ENCODE data around the gene CAPN1.

The CAPN1 gene

GRCh38 chr11:65204143-65204542 is 22.4 kb downstream of the CAPN1 start:
- DNase-seq (ENCODE audit: low read depth) = no peak

- peak; percentile 49 for DNase-seq (ENCODE audit: low read depth)
Observed at GRCh38 chr11:65204646-65205601, 23.2 kb downstream of the CAPN1 start.

- no peak for DNase-seq (ENCODE audit: low read depth)
Observed at GRCh38 chr11:65205602-65205967, 23.9 kb downstream of the CAPN1 start.

DNA sequence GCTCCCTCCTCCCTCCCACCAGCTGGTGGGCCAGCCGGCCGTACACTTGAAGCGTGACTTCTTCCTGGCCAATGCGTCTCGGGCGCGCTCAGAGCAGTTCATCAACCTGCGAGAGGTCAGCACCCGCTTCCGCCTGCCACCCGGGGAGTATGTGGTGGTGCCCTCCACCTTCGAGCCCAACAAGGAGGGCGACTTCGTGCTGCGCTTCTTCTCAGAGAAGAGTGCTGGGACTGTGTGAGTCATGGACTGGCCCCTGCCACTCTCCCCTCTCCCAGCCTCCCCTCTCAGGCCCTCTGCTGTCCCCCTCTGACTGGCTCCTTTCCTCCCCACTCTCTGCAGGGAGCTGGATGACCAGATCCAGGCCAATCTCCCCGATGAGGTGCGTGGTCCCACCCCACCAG is 24.7 kb downstream of the CAPN1 start:
- no peak for DNase-seq (ENCODE audit: low read depth)

GRCh38 chr11:65206901-65207300 is 25.2 kb downstream of the CAPN1 start:
- DNase-seq (ENCODE audit: low read depth) = no peak

GRCh38 chr11:65207918-65208784 is 26.4 kb downstream of the CAPN1 start:
- DNase-seq (ENCODE audit: low read depth) = no peak

GRCh38 chr11:65208785-65209710 is 27.3 kb downstream of the CAPN1 start:
- no peak for DNase-seq (ENCODE audit: low read depth)

DNA sequence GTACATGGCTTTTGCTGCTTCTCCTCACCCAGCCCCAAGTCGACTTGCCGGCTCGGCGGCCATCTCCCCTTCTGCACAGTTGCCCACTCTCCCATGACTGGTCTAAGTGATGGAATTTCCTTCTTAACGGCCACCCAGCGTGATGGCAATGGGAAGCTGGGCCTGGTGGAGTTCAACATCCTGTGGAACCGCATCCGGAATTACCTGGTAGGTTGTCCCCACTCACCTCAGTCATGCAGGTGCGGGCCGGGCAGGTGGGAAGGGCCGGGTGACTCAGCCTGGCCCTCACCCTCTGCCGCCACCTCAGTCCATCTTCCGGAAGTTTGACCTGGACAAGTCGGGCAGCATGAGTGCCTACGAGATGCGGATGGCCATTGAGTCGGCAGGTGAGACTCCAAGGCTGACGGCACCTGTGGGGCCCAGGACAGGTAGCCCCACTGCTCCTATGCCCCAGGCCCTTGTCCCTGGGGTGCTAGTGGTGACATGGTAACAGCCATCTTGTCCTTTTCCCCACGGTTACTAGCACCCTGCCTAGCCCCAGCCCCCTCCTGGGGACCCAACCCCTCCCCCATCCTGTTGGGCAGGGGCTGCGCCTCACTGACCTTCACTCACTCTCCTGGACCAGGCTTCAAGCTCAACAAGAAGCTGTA is 28.1 kb downstream of the CAPN1 start:
- DNase-seq (ENCODE audit: low read depth) = no peak

DNA sequence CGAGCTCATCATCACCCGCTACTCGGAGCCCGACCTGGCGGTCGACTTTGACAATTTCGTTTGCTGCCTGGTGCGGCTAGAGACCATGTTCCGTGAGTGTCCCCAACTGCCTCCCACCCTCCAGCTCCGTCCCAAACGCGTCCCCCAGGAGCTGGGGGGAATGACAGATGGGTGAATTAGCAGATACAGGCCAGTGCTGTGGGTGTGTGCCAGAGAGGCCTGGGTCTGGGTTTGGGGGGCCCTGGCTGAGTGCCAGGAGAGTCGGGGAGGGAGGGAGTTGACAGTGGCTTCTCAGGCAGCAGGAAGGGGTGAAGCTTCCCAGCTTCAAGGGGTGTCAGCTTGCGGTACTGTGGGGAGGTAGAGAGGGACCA is 28.6 kb downstream of the CAPN1 start:
- DNase-seq (ENCODE audit: low read depth) = no peak

DNA sequence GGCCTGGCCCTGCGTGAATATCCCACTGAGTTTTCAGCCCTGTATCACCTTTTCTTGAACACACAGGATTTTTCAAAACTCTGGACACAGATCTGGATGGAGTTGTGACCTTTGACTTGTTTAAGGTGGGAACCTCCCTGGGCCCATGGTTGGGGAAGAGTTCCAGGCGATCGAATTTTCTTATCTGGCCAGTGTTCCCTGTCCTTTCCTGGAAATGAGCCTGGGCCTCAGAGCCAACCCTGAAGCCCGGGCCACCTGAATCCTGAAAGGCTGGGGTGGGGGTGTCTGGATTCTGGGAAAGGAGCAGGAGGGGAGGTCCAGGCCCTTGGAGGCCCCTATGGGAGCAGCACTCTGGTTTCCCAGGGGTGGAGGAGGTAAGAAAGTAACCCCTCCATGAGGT is 29.0 kb downstream of the CAPN1 start:
- no peak for DNase-seq (ENCODE audit: low read depth)

DNA sequence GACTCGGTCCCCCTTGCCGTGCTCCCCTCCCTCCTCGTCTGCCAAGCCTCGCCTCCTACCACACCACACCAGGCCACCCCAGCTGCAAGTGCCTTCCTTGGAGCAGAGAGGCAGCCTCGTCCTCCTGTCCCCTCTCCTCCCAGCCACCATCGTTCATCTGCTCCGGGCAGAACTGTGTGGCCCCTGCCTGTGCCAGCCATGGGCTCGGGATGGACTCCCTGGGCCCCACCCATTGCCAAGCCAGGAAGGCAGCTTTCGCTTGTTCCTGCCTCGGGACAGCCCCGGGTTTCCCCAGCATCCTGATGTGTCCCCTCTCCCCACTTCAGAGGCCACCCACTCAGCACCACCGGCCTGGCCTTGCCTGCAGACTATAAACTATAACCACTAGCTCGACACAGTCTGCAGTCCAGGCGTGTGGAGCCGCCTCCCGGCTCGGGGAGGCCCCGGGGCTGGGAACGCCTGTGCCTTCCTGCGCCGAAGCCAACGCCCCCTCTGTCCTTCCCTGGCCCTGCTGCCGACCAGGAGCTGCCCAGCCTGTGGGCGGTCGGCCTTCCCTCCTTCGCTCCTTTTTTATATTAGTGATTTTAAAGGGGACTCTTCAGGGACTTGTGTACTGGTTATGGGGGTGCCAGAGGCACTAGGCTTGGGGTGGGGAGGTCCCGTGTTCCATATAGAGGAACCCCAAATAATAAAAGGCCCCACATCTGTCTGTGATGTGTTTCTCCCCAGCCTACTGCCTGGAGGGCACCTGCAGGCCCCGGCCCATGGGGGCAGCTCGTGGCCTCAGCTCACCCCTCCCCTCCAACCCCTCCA is 29.8 kb downstream of the CAPN1 start:
- DNase-seq (ENCODE audit: low read depth) = no peak

DNA sequence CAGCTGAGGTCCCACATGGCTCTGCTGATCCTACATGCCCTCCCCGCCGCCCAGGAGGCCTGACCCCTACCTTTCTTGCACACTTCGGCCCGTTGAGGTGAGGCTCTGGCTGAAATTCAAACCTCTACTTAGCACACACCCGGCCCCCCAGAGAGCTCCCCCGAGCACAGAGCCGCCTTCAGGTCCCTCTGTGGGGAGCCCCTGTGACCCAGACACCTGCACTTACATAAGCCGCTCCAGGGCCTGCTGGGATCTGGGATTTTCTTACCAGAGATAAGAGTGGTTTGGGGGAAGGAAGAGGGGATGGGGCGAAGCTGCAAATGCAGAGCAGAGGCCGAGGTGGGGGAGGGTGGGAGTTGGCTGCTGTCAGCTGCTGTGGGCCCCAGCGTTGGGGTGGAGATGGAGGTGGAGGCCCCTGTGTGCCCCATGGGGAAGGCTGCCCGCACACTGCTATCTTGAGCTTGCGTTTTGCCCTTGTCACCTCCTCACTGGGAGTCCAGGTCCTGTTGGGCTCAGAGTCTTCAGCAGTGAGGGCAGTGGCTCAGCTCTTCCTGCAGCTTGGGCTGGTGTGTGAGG is 30.6 kb downstream of the CAPN1 start:
- no peak for DNase-seq (ENCODE audit: low read depth)

DNA sequence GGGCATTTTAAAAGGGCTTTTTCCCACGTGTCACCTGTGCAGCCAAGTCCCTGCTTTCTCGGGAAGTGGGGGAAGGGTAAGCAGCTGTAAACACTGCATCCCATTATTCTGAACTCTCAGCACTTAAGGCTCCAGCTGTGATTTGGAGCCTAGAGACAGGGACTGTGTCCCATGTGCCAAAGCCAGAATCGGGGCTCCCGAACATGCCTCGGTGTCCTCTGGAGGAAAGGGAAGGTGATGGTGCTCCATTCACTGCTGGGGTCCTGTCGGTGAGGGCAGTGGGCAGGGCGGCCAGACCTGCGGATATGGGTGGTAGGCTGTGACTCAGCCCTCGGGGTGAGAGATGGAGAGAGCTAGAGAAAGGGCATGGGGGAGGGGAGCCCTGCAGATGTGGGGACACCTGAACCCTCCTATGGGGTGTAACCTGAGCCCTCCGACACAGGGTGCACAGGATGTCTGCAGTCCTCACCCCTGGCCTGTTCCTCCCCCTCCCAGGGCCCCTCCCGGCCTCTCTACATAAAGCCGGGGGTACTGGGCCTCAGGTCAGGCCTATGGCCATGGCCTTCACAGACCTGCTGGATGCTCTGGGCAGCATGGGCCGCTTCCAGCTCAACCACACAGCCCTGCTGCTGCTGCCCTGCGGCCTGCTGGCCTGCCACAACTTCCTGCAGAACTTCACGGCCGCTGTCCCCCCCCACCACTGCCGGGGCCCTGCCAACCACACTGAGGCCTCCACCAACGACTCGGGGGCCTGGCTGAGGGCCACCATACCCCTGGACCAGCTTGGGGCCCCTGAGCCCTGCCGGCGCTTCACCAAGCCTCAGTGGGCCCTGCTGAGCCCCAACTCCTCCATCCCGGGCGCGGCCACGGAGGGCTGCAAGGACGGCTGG is 31.8 kb downstream of the CAPN1 start:
- no peak for DNase-seq (ENCODE audit: low read depth)

DNA sequence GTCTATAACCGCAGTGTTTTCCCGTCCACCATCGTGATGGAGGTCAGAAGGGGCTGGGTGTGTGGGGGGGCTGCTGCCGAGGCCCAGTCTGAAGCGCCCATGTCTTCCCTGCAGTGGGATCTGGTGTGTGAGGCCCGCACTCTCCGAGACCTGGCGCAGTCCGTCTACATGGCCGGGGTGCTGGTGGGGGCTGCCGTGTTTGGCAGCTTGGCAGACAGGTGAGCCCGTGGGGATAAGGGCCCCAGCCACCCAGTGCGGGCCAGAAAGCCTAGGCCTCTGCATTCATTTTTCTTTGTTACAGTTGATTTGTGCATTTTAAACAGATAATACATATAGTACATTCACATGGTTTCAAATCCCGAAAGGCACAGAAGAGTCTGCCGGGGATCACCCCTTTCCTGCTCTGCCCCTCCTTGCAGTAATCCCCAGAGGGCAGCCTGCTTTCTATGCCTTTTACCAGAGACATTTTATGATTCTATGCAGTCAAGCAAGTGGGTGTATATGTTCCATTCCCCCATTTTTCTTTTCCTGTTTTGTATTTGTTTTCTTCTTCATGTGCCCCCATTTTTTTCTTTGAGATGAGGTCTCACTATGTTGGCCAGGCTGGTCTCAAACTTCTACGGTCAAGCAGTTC is 32.6 kb downstream of the CAPN1 start:
- DNase-seq (ENCODE audit: low read depth) = no peak

DNA sequence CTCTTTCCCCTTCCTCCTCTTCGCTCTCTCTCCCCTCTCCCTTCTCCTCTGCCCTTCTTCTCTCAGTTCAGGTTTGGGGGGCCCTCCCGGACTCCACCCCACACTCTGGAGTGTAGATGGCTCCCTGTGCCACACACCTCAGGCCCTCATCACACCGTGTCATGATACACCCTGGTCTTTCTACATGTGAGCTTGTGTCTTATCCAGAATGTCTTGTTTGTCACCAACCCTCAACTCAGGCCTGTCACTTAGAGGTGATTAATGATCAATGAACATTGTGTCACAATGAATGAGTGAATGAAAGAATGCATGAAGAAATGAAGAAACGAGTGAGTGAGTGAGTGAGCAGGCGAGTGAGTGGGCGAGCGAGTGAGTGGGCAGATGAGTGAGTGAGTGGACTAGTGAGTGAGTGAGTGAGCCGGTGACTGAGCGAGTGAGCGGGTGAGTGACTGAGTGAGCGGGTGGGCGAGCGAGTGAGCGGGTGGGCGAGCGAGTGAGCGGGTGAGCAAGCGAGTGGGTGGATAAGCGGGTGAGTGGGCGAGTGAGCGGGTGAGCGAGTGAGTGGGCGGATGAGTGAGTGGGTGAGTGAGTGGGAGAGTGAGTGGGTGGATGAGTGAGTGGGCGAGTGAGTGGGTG is 33.8 kb downstream of the CAPN1 start:
- no peak for DNase-seq (ENCODE audit: low read depth)

- no peak for DNase-seq (ENCODE audit: low read depth)
Observed at GRCh38 chr11:65216830-65217229, 35.1 kb downstream of the CAPN1 start.

- DNase-seq (ENCODE audit: low read depth) = no peak
Observed at GRCh38 chr11:65217441-65218423, 36.0 kb downstream of the CAPN1 start.
